WTC11 (cell line): ENCODE results near the gene CACNA2D3. TPM values are rescaled to one million over a fixed set of nuclear protein-coding genes. Genes with fewer than 3 reads are reported as not detected.

Experiments
- ATAC-seq: fragments of 200-7000 bp; cut with Tn5 transposase; 2 replicates; pipeline ENCODE4 v1.10.0; 2021; ENCODE audit warnings: mild to moderate bottlenecking, moderate library complexity
- CTCF ChIA-PET: fragments of 300-600 bp; sonication (Branson Sonifier 250); formaldehyde crosslinking; loops from one replicate; lab custom pipeline; 2021; ENCODE audit warnings: antibody characterized with exemption; lab: Charles Lee
- POLR2A ChIA-PET: fragments of 350-600 bp; sonication (Branson Sonifier 250); formaldehyde crosslinking; loops from one replicate; lab custom pipeline; 2021; ENCODE audit warnings: antibody characterized with exemption; lab: Charles Lee
- DNase-seq: peaks from one replicate; pipeline ENCODE4 v3.0.0; 2021; ENCODE audit warnings: low spot score
- H3K27ac Mint-ChIP-seq: 2 replicates; pipeline ENCODE4 v1.8.0; 2021; ENCODE audit warnings: mixed read lengths
- H3K27me3 Mint-ChIP-seq: 2 replicates; pipeline ENCODE4 v1.8.0; 2021; ENCODE audit warnings: low read depth, mild to moderate bottlenecking, moderate library complexity, mixed read lengths
- H3K36me3 Mint-ChIP-seq: 2 replicates; pipeline ENCODE4 v1.8.0; 2021; ENCODE audit warnings: mixed read lengths
- H3K4me1 Mint-ChIP-seq: 2 replicates; pipeline ENCODE4 v1.8.0; 2022; ENCODE audit warnings: mixed read lengths
- H3K4me3 Mint-ChIP-seq: 2 replicates; pipeline ENCODE4 v1.8.0; 2021; ENCODE audit warnings: mild to moderate bottlenecking, moderate library complexity, mixed read lengths
- H3K9me3 Mint-ChIP-seq: 2 replicates; pipeline ENCODE4 v1.8.0; 2021; ENCODE audit warnings: mixed read lengths
- E2F1 ChIP-seq: sonication (generic); formaldehyde crosslinking; IDR thresholded peaks from 2 replicates; pipeline ENCODE4 v1.8.0; 2022; ENCODE audit warnings: mild to moderate bottlenecking, missing genetic modification reagents
- E2F4 ChIP-seq: sonication (generic); formaldehyde crosslinking; IDR thresholded peaks from 2 replicates; pipeline ENCODE4 v1.8.1; 2022; ENCODE audit warnings: low read depth, mild to moderate bottlenecking, moderate library complexity, missing genetic modification reagents, borderline replicate concordance
- EMX1 ChIP-seq: fragments of 250-450 bp; sonication (Bioruptor Pico); IDR thresholded peaks from 2 replicates; pipeline ENCODE4 v1.8.0; 2021; ENCODE audit warnings: mild to moderate bottlenecking
- IRF1 ChIP-seq: sonication (generic); formaldehyde crosslinking; IDR thresholded peaks from 2 replicates; pipeline ENCODE4 v1.8.0; 2023; ENCODE audit warnings: missing genetic modification reagents
- MYBL2 ChIP-seq: sonication (generic); formaldehyde crosslinking; IDR thresholded peaks from 2 replicates; pipeline ENCODE4 v1.8.1; 2023; ENCODE audit warnings: mild to moderate bottlenecking, moderate library complexity, missing genetic modification reagents
- NFE2L1 ChIP-seq: sonication (generic); formaldehyde crosslinking; IDR thresholded peaks from 2 replicates; pipeline ENCODE4 v1.8.1; 2023; ENCODE audit warnings: missing genetic modification reagents
- PREB ChIP-seq: sonication (generic); formaldehyde crosslinking; IDR thresholded peaks from 2 replicates; pipeline ENCODE4 v1.8.1; 2022; ENCODE audit warnings: mild to moderate bottlenecking, missing genetic modification reagents, moderate library complexity, borderline replicate concordance
- PRRX2 ChIP-seq: fragments of 250-450 bp; sonication (Bioruptor Pico); IDR thresholded peaks from 2 replicates; pipeline ENCODE4 v1.8.0; 2021; ENCODE audit warnings: mild to moderate bottlenecking
- SP1 ChIP-seq: sonication (generic); formaldehyde crosslinking; conservative IDR thresholded peaks from 2 replicates; pipeline ENCODE4 v1.8.1; 2022; ENCODE audit warnings: missing genetic modification reagents
- USF1 ChIP-seq: sonication (generic); formaldehyde crosslinking; IDR thresholded peaks from 2 replicates; pipeline ENCODE4 v1.8.0; 2022; ENCODE audit warnings: mild to moderate bottlenecking, missing genetic modification reagents
- ZBTB21 ChIP-seq: sonication (generic); formaldehyde crosslinking; IDR thresholded peaks from 2 replicates; pipeline ENCODE4 v1.8.1; 2023; ENCODE audit warnings: mild to moderate bottlenecking, missing genetic modification reagents, borderline replicate concordance
- ZNF232 ChIP-seq: sonication (generic); formaldehyde crosslinking; IDR thresholded peaks from 2 replicates; pipeline ENCODE4 v1.8.0; 2022; ENCODE audit warnings: mild to moderate bottlenecking, missing genetic modification reagents
- ZNF423 ChIP-seq: fragments of 250-450 bp; sonication (Bioruptor Pico); IDR thresholded peaks from 2 replicates; pipeline ENCODE4 v2.1.2; 2022; ENCODE audit warnings: mild to moderate bottlenecking, moderate library complexity
- ZNF512 ChIP-seq: sonication (generic); formaldehyde crosslinking; IDR thresholded peaks from 2 replicates; pipeline ENCODE4 v1.8.1; 2022; ENCODE audit warnings: missing genetic modification reagents, borderline replicate concordance
- ZNF671 ChIP-seq: fragments of 250-450 bp; sonication (Bioruptor Pico); IDR thresholded peaks from 2 replicates; pipeline ENCODE4 v1.8.0; 2021; ENCODE audit warnings: mild to moderate bottlenecking
- total RNA-seq: library from RNA; stranded (reverse); gene quantifications from 3 replicates; pipeline ENCODE4 v1.2.3, GENCODE V29; 2021
- TF ChIP-seq, protein P1 (sequence below): sonication (generic); formaldehyde crosslinking; conservative IDR thresholded peaks from 2 replicates; pipeline ENCODE4 v1.8.1; 2022; ENCODE audit warnings: mild to moderate bottlenecking, missing genetic modification reagents
- TF ChIP-seq, protein P2 (sequence below): sonication (generic); formaldehyde crosslinking; IDR thresholded peaks from 2 replicates; pipeline ENCODE4 v1.8.0; 2022; ENCODE audit warnings: mild to moderate bottlenecking, missing genetic modification reagents
- TF ChIP-seq, protein P3 (sequence below): fragments of 250-450 bp; sonication (Bioruptor Pico); IDR thresholded peaks from 2 replicates; pipeline ENCODE4 v1.9.0; 2021; ENCODE audit warnings: mild to moderate bottlenecking

Gene CACNA2D3
- total RNA-seq, 1 experiment from 2014 or later = 5.0 TPM

GRCh38 chr3:54982807-54983206 is 860.5 kb downstream of the CACNA2D3 start (continued):
- TF ChIP-seq, protein P1, sequence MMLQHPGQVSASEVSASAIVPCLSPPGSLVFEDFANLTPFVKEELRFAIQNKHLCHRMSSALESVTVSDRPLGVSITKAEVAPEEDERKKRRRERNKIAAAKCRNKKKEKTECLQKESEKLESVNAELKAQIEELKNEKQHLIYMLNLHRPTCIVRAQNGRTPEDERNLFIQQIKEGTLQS (CRISPR knock-in tag) = no peak

GRCh38 chr3:54983266-54984099 is 861.1 kb downstream of the CACNA2D3 start:
- Mint-ChIP-seq H3K27me3 (no peaks in the 10 kb centered on the region), H3K4me3 (no peak overlapping the region), H3K36me3 (peaks cover 9% of the 10 kb centered on the region), H3K4me1 (peaks cover 25% of the 10 kb centered on the region), H3K27ac (no peak overlapping the region), H3K9me3 (peaks cover 16% of the 10 kb centered on the region)
- POLR2A ChIA-PET = interaction anchor here (0.6 kb wide), 1 partner anchor 23 kb away, joined by 4 read pairs; no protein-coding TSS in a partner anchor
- DNase-seq (no peak), ATAC-seq (no peak)
- no peak for TF ChIP-seq IRF1 (CRISPR knock-in tag)
- CTCF ChIA-PET = interaction anchor here (1.1 kb wide), 2 partner anchors 16 to 549 kb away, joined by 3 read pairs; no protein-coding TSS in a partner anchor

DNA sequence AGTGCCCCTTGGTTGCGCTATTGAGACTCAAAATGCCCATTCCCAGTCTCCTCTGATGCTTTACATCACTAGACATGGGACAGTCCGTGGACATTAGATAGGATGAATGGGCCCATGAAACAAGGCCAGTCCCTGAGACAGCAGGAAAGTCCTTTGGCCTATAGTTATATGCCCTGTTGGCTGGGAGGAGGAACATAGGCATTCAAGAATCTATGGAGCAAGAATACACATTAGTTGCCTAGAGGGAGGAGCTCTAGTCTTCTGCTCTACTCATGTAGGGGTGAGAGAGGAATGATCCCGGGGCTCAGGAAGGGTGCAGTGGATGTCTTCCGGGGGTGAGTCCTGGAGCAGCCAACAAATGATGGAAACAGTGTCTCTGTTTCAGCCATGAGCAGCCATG is 863.5 kb downstream of the CACNA2D3 start:
- H3K4me1 Mint-ChIP-seq = peaks cover 27% of the 10 kb centered on the region
- H3K9me3 Mint-ChIP-seq = no peaks in the 10 kb centered on the region
- TF ChIP-seq NFE2L1 (CRISPR knock-in tag) = no peak
- TF ChIP-seq ZNF671 (CRISPR knock-in tag) = no peak
- no peak for TF ChIP-seq E2F1 (CRISPR knock-in tag)
- no peak for TF ChIP-seq ZNF423 (CRISPR knock-in tag)
- TF ChIP-seq ZNF232 (CRISPR knock-in tag) = no peak
- no peak for TF ChIP-seq ZBTB21
- TF ChIP-seq PREB (CRISPR knock-in tag) = no peak
- TF ChIP-seq EMX1 (CRISPR knock-in tag) = no peak
- TF ChIP-seq PRRX2 (CRISPR knock-in tag) = no peak
- TF ChIP-seq, protein P2, sequence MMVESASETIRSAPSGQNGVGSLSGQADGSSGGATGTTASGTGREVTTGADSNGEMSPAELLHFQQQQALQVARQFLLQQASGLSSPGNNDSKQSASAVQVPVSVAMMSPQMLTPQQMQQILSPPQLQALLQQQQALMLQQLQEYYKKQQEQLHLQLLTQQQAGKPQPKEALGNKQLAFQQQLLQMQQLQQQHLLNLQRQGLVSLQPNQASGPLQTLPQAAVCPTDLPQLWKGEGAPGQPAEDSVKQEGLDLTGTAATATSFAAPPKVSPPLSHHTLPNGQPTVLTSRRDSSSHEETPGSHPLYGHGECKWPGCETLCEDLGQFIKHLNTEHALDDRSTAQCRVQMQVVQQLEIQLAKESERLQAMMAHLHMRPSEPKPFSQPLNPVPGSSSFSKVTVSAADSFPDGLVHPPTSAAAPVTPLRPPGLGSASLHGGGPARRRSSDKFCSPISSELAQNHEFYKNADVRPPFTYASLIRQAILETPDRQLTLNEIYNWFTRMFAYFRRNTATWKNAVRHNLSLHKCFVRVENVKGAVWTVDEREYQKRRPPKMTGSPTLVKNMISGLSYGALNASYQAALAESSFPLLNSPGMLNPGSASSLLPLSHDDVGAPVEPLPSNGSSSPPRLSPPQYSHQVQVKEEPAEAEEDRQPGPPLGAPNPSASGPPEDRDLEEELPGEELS (CRISPR knock-in tag) = no peak
- TF ChIP-seq E2F4 = no peak
- ChIA-PET POLR2A (no interaction called here), CTCF (no interaction called here)
- no peaks in the 10 kb centered on the region for H3K36me3 Mint-ChIP-seq
- H3K27me3 Mint-ChIP-seq = no peaks in the 10 kb centered on the region
- H3K27ac Mint-ChIP-seq = no peak overlapping the region
- ATAC-seq (no peak), DNase-seq (no peak)
- H3K4me3 Mint-ChIP-seq = no peak overlapping the region

DNA sequence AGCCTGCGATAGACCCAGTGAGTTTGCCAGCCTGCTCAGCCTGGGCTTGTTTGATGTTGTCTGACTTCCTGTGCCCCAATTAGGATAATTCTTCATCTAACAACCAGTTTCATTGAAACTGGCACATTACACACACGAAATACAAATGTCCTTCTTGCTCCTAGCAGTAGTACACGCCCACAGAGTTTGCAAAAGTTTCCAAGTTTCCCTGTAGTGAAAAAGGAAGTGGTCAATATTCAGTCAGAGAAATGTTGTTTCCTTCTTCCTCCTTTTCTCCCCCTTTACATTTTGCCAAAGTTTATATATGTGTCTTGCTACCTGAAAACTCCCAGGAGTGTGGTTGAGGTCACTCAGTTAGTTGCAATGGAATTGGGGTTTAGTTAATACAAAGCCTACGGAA is 863.9 kb downstream of the CACNA2D3 start:
- ChIA-PET POLR2A (no interaction called here), CTCF (no interaction called here)
- Mint-ChIP-seq H3K27ac (0 out of 2 replicates have a peak overlapping the region, but pooled peaks have one; percentile 46), H3K4me3 (no peak overlapping the region), H3K4me1 (peaks cover 27% of the 10 kb centered on the region), H3K27me3 (no peaks in the 10 kb centered on the region), H3K36me3 (no peaks in the 10 kb centered on the region), H3K9me3 (no peaks in the 10 kb centered on the region)
- DNase-seq (no peak), ATAC-seq (no peak)
- TF ChIP-seq USF1 (CRISPR knock-in tag) (no peak), ZNF512 (CRISPR knock-in tag) (no peak), SP1 (no peak), MYBL2 (CRISPR knock-in tag) (no peak)
- TF ChIP-seq, protein P3, sequence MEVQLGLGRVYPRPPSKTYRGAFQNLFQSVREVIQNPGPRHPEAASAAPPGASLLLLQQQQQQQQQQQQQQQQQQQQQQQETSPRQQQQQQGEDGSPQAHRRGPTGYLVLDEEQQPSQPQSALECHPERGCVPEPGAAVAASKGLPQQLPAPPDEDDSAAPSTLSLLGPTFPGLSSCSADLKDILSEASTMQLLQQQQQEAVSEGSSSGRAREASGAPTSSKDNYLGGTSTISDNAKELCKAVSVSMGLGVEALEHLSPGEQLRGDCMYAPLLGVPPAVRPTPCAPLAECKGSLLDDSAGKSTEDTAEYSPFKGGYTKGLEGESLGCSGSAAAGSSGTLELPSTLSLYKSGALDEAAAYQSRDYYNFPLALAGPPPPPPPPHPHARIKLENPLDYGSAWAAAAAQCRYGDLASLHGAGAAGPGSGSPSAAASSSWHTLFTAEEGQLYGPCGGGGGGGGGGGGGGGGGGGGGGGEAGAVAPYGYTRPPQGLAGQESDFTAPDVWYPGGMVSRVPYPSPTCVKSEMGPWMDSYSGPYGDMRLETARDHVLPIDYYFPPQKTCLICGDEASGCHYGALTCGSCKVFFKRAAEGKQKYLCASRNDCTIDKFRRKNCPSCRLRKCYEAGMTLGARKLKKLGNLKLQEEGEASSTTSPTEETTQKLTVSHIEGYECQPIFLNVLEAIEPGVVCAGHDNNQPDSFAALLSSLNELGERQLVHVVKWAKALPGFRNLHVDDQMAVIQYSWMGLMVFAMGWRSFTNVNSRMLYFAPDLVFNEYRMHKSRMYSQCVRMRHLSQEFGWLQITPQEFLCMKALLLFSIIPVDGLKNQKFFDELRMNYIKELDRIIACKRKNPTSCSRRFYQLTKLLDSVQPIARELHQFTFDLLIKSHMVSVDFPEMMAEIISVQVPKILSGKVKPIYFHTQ (CRISPR knock-in tag) = no peak
